Keratinocyte (primary cell): ENCODE measurements around the gene ADAMTS10. TPM values are rescaled to one million over a fixed set of nuclear protein-coding genes. Genes with fewer than 3 reads are reported as not detected.

ENCODE experiments used
- DNase-seq: peaks from one replicate; pipeline ENCODE4 v3.0.0-alpha.2; 2011; ENCODE audit warnings: low read depth, missing footprints, low spot score
- FAIRE-seq: peaks from 2 replicates; lab custom pipeline; 2011; peaks lifted over from hg19 to GRCh38; lab: Jason Lieb, UNC
- H2AFZ ChIP-seq: 2 replicates; pipeline ENCODE4 v1.6.0; 2012; ENCODE audit warnings: low read length, control low read depth, inconsistent platforms; ENCODE audit not compliant: control insufficient read depth
- H3K27ac ChIP-seq: 2 replicates; pipeline ENCODE4 v1.5.1; 2011; ENCODE audit warnings: low read length; ENCODE audit not compliant: control insufficient read depth, insufficient read depth
- H3K27me3 ChIP-seq: 3 replicates; pipeline ENCODE4 v1.6.0; 2011; ENCODE audit warnings: low read length; ENCODE audit not compliant: control insufficient read depth, insufficient read depth; ENCODE audit errors: extremely low read depth
- H3K36me3 ChIP-seq, 2 experiments: 2 replicates in 1 of 2; 3 replicates in 1 of 2; pipeline ENCODE4 v1.5.1; 2011; ENCODE audit warnings: low read length in 2 of 2, mild to moderate bottlenecking in 1 of 2; ENCODE audit not compliant: control insufficient read depth in 2 of 2, insufficient read depth in 2 of 2; ENCODE audit errors: extremely low read depth in 1 of 2
- H3K4me1 ChIP-seq: 3 replicates; pipeline ENCODE4 v1.5.1; 2011; ENCODE audit warnings: low read length; ENCODE audit not compliant: control insufficient read depth, insufficient read depth; ENCODE audit errors: extremely low read depth
- H3K4me2 ChIP-seq: 3 replicates; pipeline ENCODE4 v1.6.0; 2011; ENCODE audit warnings: low read depth, low read length; ENCODE audit not compliant: control insufficient read depth, insufficient read depth; ENCODE audit errors: extremely low read depth
- H3K4me3 ChIP-seq, 3 experiments: fragments of 200-600 bp in 1 of 3; sonication (generic) in 1 of 3; 2 replicates in 2 of 3; 3 replicates in 1 of 3; pipeline ENCODE4 v1.5.1; 2011 to 2016; ENCODE audit warnings: low read length in 3 of 3, mild to moderate bottlenecking in 3 of 3, control low read depth in 2 of 3, inconsistent platforms in 1 of 3, low read depth in 1 of 3, mixed read lengths in 1 of 3, mixed run types in 1 of 3, moderate library complexity in 1 of 3; ENCODE audit not compliant: control insufficient read depth in 2 of 3, insufficient read depth in 2 of 3; ENCODE audit errors: extremely low read depth in 1 of 3
- H3K79me2 ChIP-seq: 2 replicates; pipeline ENCODE4 v1.6.0; 2012; ENCODE audit warnings: low read length; ENCODE audit not compliant: control insufficient read depth, insufficient read depth
- H3K9ac ChIP-seq: 3 replicates; pipeline ENCODE4 v1.6.0; 2011; ENCODE audit warnings: low read length; ENCODE audit not compliant: control insufficient read depth, insufficient read depth; ENCODE audit errors: extremely low read depth
- H3K9me1 ChIP-seq: 3 replicates; pipeline ENCODE4 v1.6.0; 2011; ENCODE audit warnings: low read length; ENCODE audit not compliant: control insufficient read depth, insufficient read depth; ENCODE audit errors: extremely low read depth
- H3K9me3 ChIP-seq: 2 replicates; pipeline ENCODE4 v1.5.1; 2012; ENCODE audit warnings: low read depth, low read length; ENCODE audit not compliant: control insufficient read depth
- H4K20me1 ChIP-seq: 3 replicates; pipeline ENCODE4 v1.6.0; 2011; ENCODE audit warnings: low read length; ENCODE audit not compliant: control insufficient read depth, insufficient read depth; ENCODE audit errors: extremely low read depth
- CTCF ChIP-seq, 3 experiments: IDR thresholded peaks in 1 of 3; conservative IDR thresholded peaks in 1 of 3; optimal IDR thresholded peaks in 1 of 3; 2 replicates in 2 of 3; 3 replicates in 1 of 3; pipeline versions ENCODE3 to v1.5.1; 2011; ENCODE audit warnings: low read length in 3 of 3, mild to moderate bottlenecking in 3 of 3, moderate library complexity in 2 of 3, control low read depth in 1 of 3, inconsistent platforms in 1 of 3; ENCODE audit not compliant: insufficient read depth in 2 of 3; ENCODE audit errors: extremely low read depth in 1 of 3
- EZH2 ChIP-seq: IDR thresholded peaks from one replicate; pipeline ENCODE4 v1.6.1; 2012; ENCODE audit warnings: inconsistent platforms, mild to moderate bottlenecking, low read length, moderate library complexity
- dilution Hi-C: fragments of 300-500 bp; cut with MboI; formaldehyde crosslinking; loops from one replicate; pipeline ENCODE4 v1.7.0; 2020; ENCODE audit warnings: low sequenced_read_pairs; ENCODE audit not compliant: extremely low pct_ligation_motif_present
- polyA plus RNA-seq, 5 experiments: library from polyadenylated mRNA; depleted of rRNA in 3 of 5; stranded (reverse) in 3 of 5; stranded (forward) in 1 of 5; unstranded in 1 of 5; fragments of >200 nt; gene quantifications; 1 replicate in 1 of 5; 2 replicates in 3 of 5; 3 replicates in 1 of 5; pipeline versions ENCODE4 v1.2.1 to v1.2.3, GENCODE V29; 2011 to 2012; ENCODE audit warnings: missing spikeins in 2 of 5, low read depth in 1 of 5, low replicate concordance in 1 of 5

Gene ADAMTS10
- polyA plus RNA-seq, 1 donor (not counting 4 experiments of a cell fraction or from before 2014, with no cell fraction given): not detected

- DNase-seq: no peak
- Histone ChIP-seq H3K36me3 (no peaks in the 10 kb centered on the region), H3K27ac (no peak overlapping the region), H4K20me1 (no peaks in the 10 kb centered on the region), H3K9ac (no peak overlapping the region), H3K4me2 (no peak overlapping the region), H2AFZ (no peak overlapping the region), H3K9me3 (no peaks in the 10 kb centered on the region), H3K4me1 (peaks cover 3% of the 10 kb centered on the region), H3K79me2 (no peaks in the 10 kb centered on the region), H3K27me3 (no peaks in the 10 kb centered on the region), H3K9me1 (no peaks in the 10 kb centered on the region), H3K4me3 (no peak overlapping the region)
- FAIRE-seq: no peak
- dilution Hi-C loops: no loop called here
- TF ChIP-seq CTCF (optimal IDR thresholded peaks at IDR 0.05 in 1 of 3, IDR thresholded peaks at IDR 0.05 in 1 of 3, conservative IDR thresholded peaks at IDR 0.05 in 1 of 3; ENCODE audit: extremely low read depth in 1 of 3, insufficient read depth in 2 of 3, low read length in 3 of 3) (peak; percentile 82 to 83 (median 83)), EZH2 (no peak)
Observed at GRCh38 chr19:8578642-8579265, 31.8 kb downstream of the ADAMTS10 start.

GRCh38 chr19:8577741-8578140 lies 32.8 kb downstream of the ADAMTS10 start:
- H3K27me3 ChIP-seq: no peaks in the 10 kb centered on the region
- dilution Hi-C loops: no loop called here
- H3K4me2 ChIP-seq: no peak overlapping the region
- no peak overlapping the region for H3K4me3 ChIP-seq
- no peak for TF ChIP-seq CTCF (optimal IDR thresholded peaks at IDR 0.05 in 1 of 3, IDR thresholded peaks at IDR 0.05 in 1 of 3, conservative IDR thresholded peaks at IDR 0.05 in 1 of 3; ENCODE audit: extremely low read depth in 1 of 3, insufficient read depth in 2 of 3, low read length in 3 of 3)
- no peak for TF ChIP-seq EZH2
- H3K27ac ChIP-seq: no peak overlapping the region
- H3K4me1 ChIP-seq: peaks cover 3% of the 10 kb centered on the region
- FAIRE-seq (no peak), DNase-seq (no peak)
- no peak overlapping the region for H2AFZ ChIP-seq
- no peaks in the 10 kb centered on the region for H4K20me1 ChIP-seq
- no peak overlapping the region for H3K9ac ChIP-seq
- no peaks in the 10 kb centered on the region for H3K79me2 ChIP-seq
- H3K36me3 ChIP-seq: no peaks in the 10 kb centered on the region
- no peaks in the 10 kb centered on the region for H3K9me1 ChIP-seq
- no peaks in the 10 kb centered on the region for H3K9me3 ChIP-seq
